HL-60 (cell line): ENCODE data around the gene HSD17B3.

ENCODE experiments used
- CTCF ChIP-seq: IDR thresholded peaks from one replicate; pipeline ENCODE4 v1.5.1; 2011; ENCODE audit warnings: low read length, control low read depth, inconsistent platforms; ENCODE audit not compliant: insufficient read depth
- POLR2AphosphoS5 ChIP-seq: IDR thresholded peaks from 2 replicates; pipeline ENCODE4 v1.6.1; 2012; ENCODE audit warnings: low read depth
- REST ChIP-seq: IDR thresholded peaks from 2 replicates; pipeline ENCODE4 v1.6.1; 2012; ENCODE audit warnings: low read depth; ENCODE audit not compliant: insufficient replicate concordance

DNA sequence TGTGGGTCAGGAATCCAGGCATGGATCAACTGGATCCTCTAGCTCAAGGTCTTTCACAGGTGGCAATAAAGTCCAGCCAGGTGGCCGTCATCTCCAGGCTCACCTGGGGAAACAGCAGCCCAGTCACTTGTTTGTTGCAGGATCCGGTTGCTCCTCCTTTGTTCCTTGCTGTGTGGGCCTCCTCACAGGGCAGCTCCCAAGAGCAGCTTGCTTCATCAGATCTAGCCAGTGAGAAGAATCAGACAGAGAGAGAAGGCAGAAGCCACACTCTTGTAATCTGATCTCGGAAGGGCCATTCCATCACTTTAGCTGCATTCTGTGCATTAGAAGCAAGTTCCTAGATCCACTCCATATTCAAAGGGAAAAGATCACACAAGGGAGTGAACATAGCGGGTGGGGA, 3.2 kb upstream of the HSD17B3 start:
- TF ChIP-seq CTCF (no peak), REST (no peak), POLR2AphosphoS5 (no peak)
